OCI-LY1 (cell line): ENCODE results near the gene LPIN1.

Source experiments
- H2AFZ ChIP-seq: fragments of 200-600 bp; sonication (generic), shearing (Covaris generic); 2 replicates; pipeline ENCODE4 v1.6.0; 2014; ENCODE audit warnings: antibody characterized with exemption, mild to moderate bottlenecking, low read length
- H3F3A ChIP-seq: fragments of 200-600 bp; sonication (generic), shearing (Covaris generic); 2 replicates; pipeline ENCODE4 v1.6.0; 2014; ENCODE audit warnings: mild to moderate bottlenecking, antibody characterized with exemption, low read length, moderate library complexity; ENCODE audit not compliant: insufficient read depth
- H3K27ac ChIP-seq: fragments of 200-600 bp; sonication (generic); 2 replicates; pipeline ENCODE4 v1.5.1; 2014; ENCODE audit warnings: low read length, mixed run types, mild to moderate bottlenecking, low read depth; ENCODE audit not compliant: poor library complexity, severe bottlenecking
- H3K27me3 ChIP-seq: fragments of 200-600 bp; sonication (generic); 2 replicates; pipeline ENCODE4 v1.6.0; 2014; ENCODE audit warnings: antibody characterized with exemption, mild to moderate bottlenecking, low read length, moderate library complexity; ENCODE audit not compliant: insufficient read depth
- H3K36me3 ChIP-seq: fragments of 200-600 bp; sonication (generic); 2 replicates; pipeline ENCODE4 v1.6.1; 2014; ENCODE audit warnings: mild to moderate bottlenecking, antibody characterized with exemption, low read length, moderate library complexity, mixed read lengths; ENCODE audit not compliant: insufficient read depth
- H3K4me1 ChIP-seq: fragments of 200-600 bp; sonication (generic); 2 replicates; pipeline ENCODE4 v1.5.1; 2014; ENCODE audit warnings: mild to moderate bottlenecking, low read length, moderate library complexity; ENCODE audit not compliant: insufficient read depth, severe bottlenecking
- H3K4me2 ChIP-seq: fragments of 200-600 bp; sonication (generic), shearing (Covaris generic); 2 replicates; pipeline ENCODE4 v1.6.1; 2014; ENCODE audit warnings: low read length
- H3K4me3 ChIP-seq: fragments of 200-600 bp; sonication (generic); 2 replicates; pipeline ENCODE4 v1.5.1; 2014; ENCODE audit warnings: low read length, low read depth, mild to moderate bottlenecking, mixed read lengths; ENCODE audit not compliant: poor library complexity, severe bottlenecking
- H3K79me2 ChIP-seq: fragments of 200-600 bp; shearing (Covaris generic); 2 replicates; pipeline ENCODE4 v1.6.1; 2016; ENCODE audit warnings: mixed run types, low read length, mixed read lengths; ENCODE audit not compliant: insufficient read depth
- H3K9ac ChIP-seq: fragments of 200-600 bp; sonication (generic), shearing (Covaris generic); 2 replicates; pipeline ENCODE4 v1.6.1; 2014; ENCODE audit warnings: mild to moderate bottlenecking, low read length, mixed read lengths
- H3K9me2 ChIP-seq: fragments of 200-600 bp; sonication (generic), shearing (Covaris generic); 2 replicates; pipeline ENCODE4 v1.6.1; 2014; ENCODE audit warnings: low read depth, mild to moderate bottlenecking, low read length, mixed read lengths
- H3K9me3 ChIP-seq: fragments of 200-600 bp; shearing (Covaris generic); 2 replicates; pipeline ENCODE4 v1.6.1; 2014; ENCODE audit warnings: low read length, mixed read lengths
- H4K20me1 ChIP-seq: fragments of 200-600 bp; sonication (generic), shearing (Covaris generic); 2 replicates; pipeline ENCODE4 v1.6.0; 2016; ENCODE audit warnings: mild to moderate bottlenecking, low read length; ENCODE audit not compliant: insufficient read depth
- CTCF ChIP-seq: fragments of 200-600 bp; sonication (generic), shearing (Covaris generic); IDR thresholded peaks from 2 replicates; pipeline ENCODE4 v1.5.1; 2017; ENCODE audit warnings: mild to moderate bottlenecking, antibody characterized with exemption, low read length, moderate library complexity, mixed read lengths
- EZH2 ChIP-seq: fragments of 200-600 bp; sonication (generic), shearing (Covaris generic); IDR thresholded peaks from 2 replicates; pipeline ENCODE4 v1.8.0; 2017; ENCODE audit warnings: borderline replicate concordance, mixed run types, mild to moderate bottlenecking, antibody characterized with exemption, low read length, moderate library complexity, mixed read lengths

The LPIN1 gene

DNA sequence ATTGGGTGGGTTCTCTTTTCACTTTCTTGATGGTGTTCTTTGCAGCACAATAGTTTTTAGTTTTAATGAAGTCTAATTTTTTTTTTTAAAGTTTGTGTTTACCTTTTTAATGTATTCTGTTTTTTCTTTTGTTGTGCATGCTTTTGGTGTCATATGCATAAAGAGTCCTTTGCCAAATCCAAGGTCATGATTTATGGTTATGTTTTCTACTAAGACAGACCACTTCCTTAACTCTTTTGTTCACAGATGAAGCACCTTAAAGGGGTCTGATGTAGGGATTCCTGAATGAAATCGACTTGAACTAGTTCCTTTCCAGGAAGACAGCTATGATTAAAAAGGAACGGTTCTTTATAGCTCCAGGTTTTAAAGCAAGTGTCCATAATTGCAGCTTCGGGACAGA is 23.1 kb downstream of the LPIN1 start:
- TF ChIP-seq EZH2 (no peak), CTCF (no peak)

GRCh38 chr2:11770531-11771188 is 24.2 kb downstream of the LPIN1 start:
- H3K4me1 ChIP-seq = peaks cover 7% of the 10 kb centered on the region
- H3K4me3 ChIP-seq = no peak overlapping the region
- no peak overlapping the region for H3K27ac ChIP-seq
- H3K36me3 ChIP-seq = peaks cover 92% of the 10 kb centered on the region
- no peaks in the 10 kb centered on the region for H3K9me2 ChIP-seq
- no peaks in the 10 kb centered on the region for H4K20me1 ChIP-seq
- H2AFZ ChIP-seq = no peak overlapping the region
- H3K4me2 ChIP-seq = no peak overlapping the region
- no peak for TF ChIP-seq EZH2
- no peak for TF ChIP-seq CTCF
- no peak overlapping the region for H3K9ac ChIP-seq
- no peaks in the 10 kb centered on the region for H3K9me3 ChIP-seq
- H3F3A ChIP-seq = no peaks in the 10 kb centered on the region
- H3K27me3 ChIP-seq = no peaks in the 10 kb centered on the region
- no peaks in the 10 kb centered on the region for H3K79me2 ChIP-seq

More for the DNA sequence above, 23.1 kb downstream of the LPIN1 start:
- Histone ChIP-seq H3K9me2 (no peaks in the 10 kb centered on the region), H3K36me3 (peaks cover 93% of the 10 kb centered on the region), H3F3A (no peaks in the 10 kb centered on the region), H3K4me3 (no peak overlapping the region), H2AFZ (no peak overlapping the region), H3K9me3 (no peaks in the 10 kb centered on the region), H3K9ac (no peak overlapping the region), H4K20me1 (no peaks in the 10 kb centered on the region), H3K79me2 (no peaks in the 10 kb centered on the region), H3K4me2 (no peak overlapping the region), H3K27me3 (no peaks in the 10 kb centered on the region), H3K27ac (no peak overlapping the region), H3K4me1 (no peaks in the 10 kb centered on the region)

GRCh38 chr2:11771971-11772615 is 25.7 kb downstream of the LPIN1 start:
- TF ChIP-seq CTCF (no peak), EZH2 (no peak)
- H3K9ac ChIP-seq = no peak overlapping the region
- H3K4me2 ChIP-seq = no peak overlapping the region
- no peaks in the 10 kb centered on the region for H4K20me1 ChIP-seq
- H3K4me3 ChIP-seq = no peak overlapping the region
- no peak overlapping the region for H2AFZ ChIP-seq
- H3K27me3 ChIP-seq = no peaks in the 10 kb centered on the region
- H3F3A ChIP-seq = no peaks in the 10 kb centered on the region
- H3K9me2 ChIP-seq = no peaks in the 10 kb centered on the region
- H3K27ac ChIP-seq = no peak overlapping the region
- H3K79me2 ChIP-seq = no peaks in the 10 kb centered on the region
- no peaks in the 10 kb centered on the region for H3K9me3 ChIP-seq
- peaks cover 7% of the 10 kb centered on the region for H3K4me1 ChIP-seq
- peaks cover 88% of the 10 kb centered on the region for H3K36me3 ChIP-seq
